WI38 (cell line): Measurements from ENCODE around the gene LPP.

Experiments
- H3K4me3 ChIP-seq: 2 replicates; pipeline ENCODE4 v1.5.1; 2011; ENCODE audit warnings: low read depth, mild to moderate bottlenecking, control low read depth, low read length
- CTCF ChIP-seq: IDR thresholded peaks from 2 replicates; pipeline ENCODE4 v1.5.1; 2012; ENCODE audit warnings: low read depth, mild to moderate bottlenecking, control low read depth, low read length

The LPP gene

GRCh38 chr3:188212308-188212969, 58.5 kb downstream of the LPP start:
- H3K4me3 ChIP-seq, result peak overlapping the region; percentile 70
- no peak for TF ChIP-seq CTCF

- H3K4me3 ChIP-seq, result peak overlapping the region; percentile 70
- no peak for TF ChIP-seq CTCF
Measured at GRCh38 chr3:188214442-188214841, 60.5 kb downstream of the LPP start.

GRCh38 chr3:188215129-188215528, 61.2 kb downstream of the LPP start:
- peak overlapping the region; percentile 70 for H3K4me3 ChIP-seq
- TF ChIP-seq CTCF, result no peak

- H3K4me3 ChIP-seq, result no peak overlapping the region
- TF ChIP-seq CTCF, result no peak
Measured at GRCh38 chr3:188217011-188217463, 63.1 kb downstream of the LPP start.

- no peak for TF ChIP-seq CTCF
Measured at GRCh38 chr3:188217726-188218125, 63.8 kb downstream of the LPP start.

GRCh38 chr3:188218603-188219002, 64.6 kb downstream of the LPP start:
- no peak for TF ChIP-seq CTCF
- H3K4me3 ChIP-seq, result no peak overlapping the region

More at GRCh38 chr3:188217726-188218125, 63.8 kb downstream of the LPP start:
- no peak overlapping the region for H3K4me3 ChIP-seq

- no peak for TF ChIP-seq CTCF
- no peak overlapping the region for H3K4me3 ChIP-seq
Measured at GRCh38 chr3:188219147-188219546, 65.2 kb downstream of the LPP start.
